ENCODE measurements around the gene TRPT1.

Gene TRPT1

GRCh38 chr11:64254326-64254725, 28.3 kb upstream of the TRPT1 start:
- Histone ChIP-seq H3K4me1 (ENCODE audit: low read depth, poor library complexity, severe bottlenecking) (peaks cover 6% of the 10 kb centered on the region), H3K27me3 (ENCODE audit: insufficient read depth, low read depth) (no peaks in the 10 kb centered on the region), H4K20me1 (ENCODE audit: insufficient read depth) (no peaks in the 10 kb centered on the region), H3K4me2 (no peak overlapping the region), H3K4me3 (IDR thresholded peaks at IDR 0.05; ENCODE audit: insufficient read depth, low read depth, low read length) (no peak overlapping the region), H2AFZ (ENCODE audit: low read depth) (no peak overlapping the region), H3K79me2 (ENCODE audit: insufficient read depth, low read depth) (no peaks in the 10 kb centered on the region), H3K9ac (no peak overlapping the region), H3K36me3 (ENCODE audit: insufficient read depth) (no peaks in the 10 kb centered on the region), H3K27ac (no peak overlapping the region)
- no peak for TF ChIP-seq CTCF (conservative IDR thresholded peaks at IDR 0.05; ENCODE audit: low read depth, low read length)

- no peak overlapping the region for H3K4me3 ChIP-seq (IDR thresholded peaks at IDR 0.05; ENCODE audit: insufficient read depth, low read depth, low read length)
- no peaks in the 10 kb centered on the region for H3K79me2 ChIP-seq (ENCODE audit: insufficient read depth, low read depth)
- H3K9ac ChIP-seq = no peak overlapping the region
- H3K4me1 ChIP-seq (ENCODE audit: low read depth, poor library complexity, severe bottlenecking) = peaks cover 6% of the 10 kb centered on the region
- no peak overlapping the region for H3K4me2 ChIP-seq
- H3K36me3 ChIP-seq (ENCODE audit: insufficient read depth) = no peaks in the 10 kb centered on the region
- H4K20me1 ChIP-seq (ENCODE audit: insufficient read depth) = no peaks in the 10 kb centered on the region
- H3K27me3 ChIP-seq (ENCODE audit: insufficient read depth, low read depth) = no peaks in the 10 kb centered on the region
- no peak for TF ChIP-seq CTCF (conservative IDR thresholded peaks at IDR 0.05; ENCODE audit: low read depth, low read length)
- no peak overlapping the region for H2AFZ ChIP-seq (ENCODE audit: low read depth)
- no peak overlapping the region for H3K27ac ChIP-seq
Measured at GRCh38 chr11:64253481-64253880, 27.5 kb upstream of the TRPT1 start.

DNA sequence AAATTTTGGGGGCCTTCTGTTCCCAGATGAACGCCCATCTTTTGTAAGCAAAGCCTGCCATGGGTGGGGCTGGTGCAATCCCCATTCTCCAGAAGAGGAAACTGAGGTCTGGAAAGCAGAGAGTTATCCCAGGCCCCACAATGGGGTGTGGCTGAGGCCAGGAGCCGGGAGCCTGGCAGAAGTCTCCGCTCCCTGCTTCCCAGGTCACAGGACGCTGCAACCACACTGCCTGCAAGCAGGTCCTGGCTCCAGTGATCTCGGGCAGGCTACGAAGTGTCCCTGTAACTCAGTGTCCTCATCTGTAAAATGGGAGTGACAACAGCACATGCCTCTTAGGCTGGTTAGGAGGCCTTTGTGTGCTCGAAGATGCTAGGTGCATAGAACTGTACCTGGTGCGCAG, 27.1 kb upstream of the TRPT1 start:
- no peaks in the 10 kb centered on the region for H4K20me1 ChIP-seq (ENCODE audit: insufficient read depth)
- H3K36me3 ChIP-seq (ENCODE audit: insufficient read depth) = no peaks in the 10 kb centered on the region
- no peak for TF ChIP-seq CTCF (conservative IDR thresholded peaks at IDR 0.05; ENCODE audit: low read depth, low read length)
- H3K9ac ChIP-seq = no peak overlapping the region
- no peak overlapping the region for H2AFZ ChIP-seq (ENCODE audit: low read depth)
- peaks cover 6% of the 10 kb centered on the region for H3K4me1 ChIP-seq (ENCODE audit: low read depth, poor library complexity, severe bottlenecking)
- H3K4me3 ChIP-seq (IDR thresholded peaks at IDR 0.05; ENCODE audit: insufficient read depth, low read depth, low read length) = no peak overlapping the region
- no peaks in the 10 kb centered on the region for H3K79me2 ChIP-seq (ENCODE audit: insufficient read depth, low read depth)
- no peak overlapping the region for H3K27ac ChIP-seq
- no peak overlapping the region for H3K4me2 ChIP-seq
- H3K27me3 ChIP-seq (ENCODE audit: insufficient read depth, low read depth) = no peaks in the 10 kb centered on the region

- H4K20me1 ChIP-seq (ENCODE audit: insufficient read depth) = no peaks in the 10 kb centered on the region
- H3K36me3 ChIP-seq (ENCODE audit: insufficient read depth) = no peaks in the 10 kb centered on the region
- no peak overlapping the region for H3K27ac ChIP-seq
- H3K27me3 ChIP-seq (ENCODE audit: insufficient read depth, low read depth) = no peaks in the 10 kb centered on the region
- peak overlapping the region; percentile 35; the same call in 1 of the 2 replicates for H3K9ac ChIP-seq
- peak overlapping the region; percentile 72 for H3K4me2 ChIP-seq
- H3K79me2 ChIP-seq (ENCODE audit: insufficient read depth, low read depth) = no peaks in the 10 kb centered on the region
- H2AFZ ChIP-seq (ENCODE audit: low read depth) = peak overlapping the region; percentile 85; the same call in 1 of the 2 replicates
- TF ChIP-seq CTCF (conservative IDR thresholded peaks at IDR 0.05; ENCODE audit: low read depth, low read length) = peak; percentile 49
- no peak overlapping the region for H3K4me3 ChIP-seq (IDR thresholded peaks at IDR 0.05; ENCODE audit: insufficient read depth, low read depth, low read length)
- H3K4me1 ChIP-seq (ENCODE audit: low read depth, poor library complexity, severe bottlenecking) = peaks cover 6% of the 10 kb centered on the region
Measured at GRCh38 chr11:64252003-64252872, 26.3 kb upstream of the TRPT1 start.
